ENCODE results near the gene SNX10. TPM values are rescaled to one million over a fixed set of nuclear protein-coding genes. Genes with fewer than 3 reads are reported as not detected.

The SNX10 gene
- total and polyA plus RNA-seq, 8 donors: 2.9 to 23.5 (median 6.0) TPM

DNA sequence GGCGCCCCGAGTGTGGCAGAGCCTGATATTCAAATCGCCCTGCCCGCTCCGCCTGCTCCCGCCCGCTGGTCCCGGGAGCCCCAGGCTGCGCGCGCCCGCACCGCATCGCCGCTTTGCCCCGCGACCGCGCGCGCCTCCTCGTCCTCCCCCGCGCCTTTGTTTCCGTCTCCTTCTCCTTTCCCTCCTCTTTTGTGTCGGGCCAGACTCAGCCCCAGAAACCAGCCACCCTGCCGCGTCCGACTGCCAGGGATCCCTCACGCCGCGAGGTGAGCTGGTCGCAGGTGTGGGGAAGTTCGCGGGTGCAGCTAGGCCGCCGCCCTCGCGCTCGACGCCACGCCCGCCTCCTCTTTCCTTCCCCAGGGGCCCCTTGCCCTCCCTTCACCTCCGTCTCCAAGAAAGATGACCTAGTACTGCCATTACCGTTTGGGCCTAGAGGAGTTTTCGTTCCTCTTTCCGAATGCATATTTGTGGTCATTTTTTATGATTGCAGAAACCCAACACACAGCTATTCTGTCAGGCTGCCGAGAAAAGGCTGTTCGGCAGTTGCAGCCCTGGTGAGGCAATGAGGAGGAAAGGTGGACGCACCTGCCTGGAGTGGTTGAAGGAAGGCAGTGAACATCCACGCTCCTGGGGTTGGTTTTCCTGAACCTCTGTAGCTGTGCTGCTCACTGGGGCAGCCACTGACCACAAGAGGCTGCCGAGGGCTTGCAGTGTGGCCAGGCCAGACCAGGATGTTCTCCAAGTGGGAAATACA is 107.3 kb downstream of the SNX10 start:
- peak overlapping the region; percentile 70 to 91 (median 78) for H3K27ac ChIP-seq
- FAIRE-seq (no peak), DNase-seq (peak; percentile 43 to 79 (median 52)), ATAC-seq (peak; percentile 73 to 79 (median 75))
- H3K4me1 ChIP-seq: peaks cover 0 to 10% (median 5%) of the 10 kb centered on the region in 3 donors
- H3K4me3 ChIP-seq: peak overlapping the region; percentile 36 to 75 (median 58)
- intact Hi-C loops (cut with DNase I): no loop called here
- no peaks in the 10 kb centered on the region for H3K9me3 ChIP-seq
- no peaks in the 10 kb centered on the region for H3K36me3 ChIP-seq
- TF ChIP-seq CTCF (IDR thresholded peaks at IDR 0.05): peak in 1 of 4 donors; percentile 17
- 1% methylated on average over 43 to 52 of the region's 52 CpGs for WGBS, 2 donors
- H3K27me3 ChIP-seq: no peaks in the 10 kb centered on the region

GRCh38 chr7:26399736-26400135 is 108.1 kb downstream of the SNX10 start:
- no peaks in the 10 kb centered on the region for H3K36me3 ChIP-seq
- intact Hi-C loops (cut with DNase I): no loop called here
- TF ChIP-seq CTCF (IDR thresholded peaks at IDR 0.05): no peak

DNA sequence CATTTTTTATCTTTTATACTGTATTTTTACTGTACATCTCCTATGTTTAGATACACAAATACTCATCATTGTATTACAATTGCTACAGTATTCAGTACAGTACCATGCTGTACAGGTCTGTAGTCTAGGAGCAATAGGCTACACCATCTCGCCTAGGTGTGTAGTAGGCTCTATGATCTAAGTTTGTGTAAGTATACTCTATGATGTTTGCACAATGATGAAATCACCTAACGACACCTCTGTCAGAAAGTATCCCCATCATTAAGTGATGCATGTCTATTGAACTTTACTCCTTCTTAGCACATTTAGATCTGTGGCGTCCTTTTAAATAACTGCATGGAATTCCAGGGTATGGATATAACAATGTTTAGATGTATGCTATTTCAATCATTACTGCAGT is 112.0 kb downstream of the SNX10 start:
- H3K27me3 ChIP-seq: no peaks in the 10 kb centered on the region
- H3K4me3 ChIP-seq: no peak overlapping the region
- peaks cover 0 to 6% (median 5%) of the 10 kb centered on the region in 3 donors for H3K4me1 ChIP-seq
- intact Hi-C loops (cut with DNase I): no loop called here
- ATAC-seq: no peak
- no peak for TF ChIP-seq CTCF (IDR thresholded peaks at IDR 0.05)
- H3K9me3 ChIP-seq: no peaks in the 10 kb centered on the region
- 87 to 95% methylated on average over 3 of the region's 3 CpGs for WGBS, 2 donors
- DNase-seq: no peak
- no peaks in the 10 kb centered on the region for H3K36me3 ChIP-seq
- H3K27ac ChIP-seq: no peak overlapping the region
- no peak for FAIRE-seq

More at GRCh38 chr7:26399736-26400135, 108.1 kb downstream of the SNX10 start:
- 89 to 96% methylated on average over 1 of the region's 1 CpG for WGBS, 2 donors
- ATAC-seq (no peak), FAIRE-seq (no peak), DNase-seq (no peak)
- Histone ChIP-seq H3K27ac (peak overlapping the region in 3 of 4 donors; percentile 75 to 91 (median 81)), H3K27me3 (no peaks in the 10 kb centered on the region), H3K9me3 (no peaks in the 10 kb centered on the region), H3K4me1 (peaks cover 0 to 10% (median 5%) of the 10 kb centered on the region in 3 donors), H3K4me3 (peak overlapping the region in 2 of 4 donors; percentile 62 to 75)

DNA sequence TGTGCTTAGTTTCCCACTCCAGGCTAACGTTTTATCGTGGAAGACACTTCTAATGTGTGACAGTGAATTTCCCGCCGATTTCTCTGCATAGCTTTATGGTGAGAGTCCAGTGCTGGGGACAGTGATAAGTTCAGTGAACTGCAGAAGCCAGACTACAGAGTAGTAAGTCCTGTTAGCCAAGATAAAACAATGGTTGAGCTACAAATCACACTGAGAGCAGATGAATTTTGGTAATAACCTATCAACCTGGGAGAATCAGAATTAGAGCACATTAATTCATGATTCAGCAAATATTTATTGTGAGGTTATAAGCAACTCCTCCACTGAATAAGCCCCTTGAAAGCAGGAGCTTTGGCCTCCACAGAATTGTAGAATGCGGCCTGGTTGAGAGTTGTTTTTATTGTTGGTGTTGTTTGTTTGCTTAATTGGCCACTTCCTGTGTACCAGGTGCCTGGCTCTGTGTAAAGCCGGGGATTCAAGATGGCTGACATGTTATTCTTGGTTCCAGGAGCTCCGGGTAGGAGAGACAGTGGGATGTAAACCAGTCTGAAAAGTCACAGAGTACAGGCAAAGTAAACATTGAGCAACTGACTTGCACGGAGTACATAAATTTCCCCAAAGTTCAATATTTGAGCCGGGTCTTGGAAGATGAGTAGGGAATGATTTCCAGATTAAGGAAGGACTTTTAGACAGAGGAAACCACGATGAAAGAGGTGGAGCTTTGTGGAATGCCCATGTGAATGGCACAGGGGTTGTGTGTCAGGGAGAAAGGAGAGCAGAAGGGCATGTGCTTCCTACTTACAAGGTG is 112.7 kb downstream of the SNX10 start:
- intact Hi-C loops (cut with DNase I): no loop called here
- Histone ChIP-seq H3K27me3 (no peaks in the 10 kb centered on the region), H3K9me3 (no peaks in the 10 kb centered on the region), H3K4me3 (no peak overlapping the region), H3K36me3 (no peaks in the 10 kb centered on the region), H3K27ac (no peak overlapping the region), H3K4me1 (peaks cover 0 to 3% (median 3%) of the 10 kb centered on the region in 3 donors)
- 81 to 88% methylated on average over 10 of the region's 10 CpGs for WGBS, 2 donors
- no peak for TF ChIP-seq CTCF (IDR thresholded peaks at IDR 0.05)
- ATAC-seq: no peak
- DNase-seq: no peak
- no peak for FAIRE-seq

All from pancreas (tissue), 10 donors.